GM18873 (cell line): ENCODE results near the gene GAB2.

Experiments used
- ATAC-seq: cut with Tn5 transposase; IDR thresholded peaks from one replicate; pipeline ENCODE4 v1.9.1; 2021; ENCODE audit warnings: mild to moderate bottlenecking, moderate library complexity, moderate number of reproducible peaks; ENCODE audit not compliant: unreplicated experiment, low FRiP score

Gene GAB2

DNA sequence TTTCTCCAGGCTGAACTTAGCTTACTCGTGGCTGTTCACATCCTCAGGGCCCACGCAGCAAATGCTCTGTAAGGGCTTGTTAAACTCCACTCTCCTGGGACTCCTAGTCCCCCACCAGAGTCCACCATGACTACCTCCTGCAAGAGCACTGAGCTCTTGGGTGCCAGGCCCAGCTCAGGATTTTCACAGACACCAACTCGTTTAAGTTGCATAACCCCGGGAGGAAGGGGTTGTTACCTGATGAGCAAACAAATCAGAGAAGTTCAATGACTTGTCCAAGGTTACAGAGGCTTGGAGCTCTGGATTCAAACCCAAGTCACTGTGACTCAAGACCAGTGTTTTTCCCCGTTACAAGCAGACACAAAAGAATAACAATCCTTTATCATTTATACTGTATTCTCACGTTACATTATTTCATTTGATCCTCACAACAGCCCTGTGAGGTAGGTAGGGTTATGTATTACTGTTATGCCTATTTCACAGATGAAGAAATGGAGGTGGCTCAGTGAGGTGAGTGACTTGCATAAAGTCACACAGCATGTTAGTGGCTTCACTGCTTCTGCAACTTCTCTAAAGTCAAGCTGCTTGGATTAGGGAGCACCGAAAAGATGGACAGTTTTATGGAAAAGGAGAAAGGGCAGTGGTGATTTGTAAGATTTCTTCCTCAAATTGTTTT is 246.6 kb downstream of the GAB2 start:
- no peak for ATAC-seq

GRCh38 chr11:78170413-78170812 is 247.2 kb downstream of the GAB2 start:
- no peak for ATAC-seq

DNA sequence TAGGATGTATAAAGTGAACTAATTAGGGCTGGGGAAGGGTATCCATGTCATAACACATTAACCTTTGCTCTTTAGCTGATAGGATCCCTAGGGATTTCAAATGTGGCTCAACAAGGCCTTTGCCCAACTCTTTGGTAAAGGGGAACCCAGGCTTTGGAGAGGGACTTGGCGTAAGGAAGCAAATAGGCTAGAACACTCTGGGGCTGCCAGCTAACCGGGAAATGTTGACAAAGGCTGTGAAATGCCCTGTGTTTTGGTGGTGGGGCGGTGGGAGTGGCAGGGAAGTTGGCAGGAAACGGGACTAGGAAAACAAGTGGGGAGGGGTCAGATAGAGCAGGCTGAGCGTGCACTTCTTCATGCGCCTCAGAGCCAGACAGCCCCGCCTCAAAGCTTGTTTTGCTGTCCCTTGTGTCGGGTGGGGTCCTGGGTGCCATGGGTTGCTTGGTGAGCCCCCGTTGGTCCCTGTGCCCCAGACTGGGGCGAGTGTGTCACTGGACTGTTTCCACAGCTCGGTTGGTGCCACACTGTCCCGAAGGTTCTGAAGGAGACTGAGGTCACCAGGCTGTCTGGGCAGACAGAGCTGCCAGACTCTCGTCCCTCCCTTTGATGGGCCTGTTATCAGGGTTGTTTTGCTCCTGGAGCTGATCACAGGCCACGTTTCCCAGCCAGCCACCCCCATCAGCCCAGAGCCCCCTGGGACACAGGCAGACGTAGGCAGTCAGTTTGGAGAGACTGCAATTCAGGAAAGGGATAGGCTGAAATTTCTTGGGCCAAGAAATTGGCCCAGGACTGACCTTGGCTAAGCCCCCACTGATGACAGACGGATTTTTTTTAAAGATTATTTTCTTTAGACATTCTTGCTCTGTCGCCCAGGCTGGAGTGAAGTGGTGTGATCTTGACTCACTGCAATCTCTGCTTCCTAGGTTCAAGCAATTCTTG is 248.8 kb downstream of the GAB2 start:
- ATAC-seq: no peak

DNA sequence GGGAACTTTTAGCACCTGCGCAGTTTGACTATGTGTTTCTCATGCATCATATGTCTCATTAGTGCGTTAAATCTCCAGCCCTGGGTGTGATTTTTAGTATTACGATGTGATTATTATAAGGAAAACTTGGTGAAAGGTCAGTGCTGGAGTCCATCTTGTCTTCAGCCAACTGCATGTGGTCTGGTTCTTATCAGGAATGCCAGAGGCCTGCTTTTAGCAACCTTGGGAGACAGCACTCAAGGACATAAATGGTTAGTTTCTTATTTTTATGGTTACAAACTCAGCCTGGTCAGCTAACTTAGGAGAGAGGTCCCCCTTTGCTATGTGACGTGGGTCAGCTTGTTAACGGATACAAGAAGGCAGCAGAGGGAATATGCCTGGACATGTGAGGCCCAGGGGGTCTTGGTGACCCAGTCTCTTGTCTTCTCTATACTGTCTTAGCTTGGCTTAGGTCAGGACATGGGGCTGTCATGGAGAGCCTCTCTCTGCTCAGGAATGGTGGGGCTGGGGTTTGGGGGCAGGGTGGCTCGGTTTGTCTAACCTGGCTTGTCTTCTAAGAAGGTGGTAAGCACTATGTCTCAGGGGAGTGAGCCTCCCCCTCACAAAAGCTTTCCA is 250.7 kb downstream of the GAB2 start:
- no peak for ATAC-seq
